Fibroblast of skin of left biceps (primary cell): ENCODE measurements around the gene TUBB6.
A peak's percentile ranks its signal among the peaks of the same experiment; 100 is the strongest.

Experiments
- DNase-seq, 2 experiments: peaks; one replicate each; pipeline ENCODE4 v3.0.0-alpha.2; 2013; ENCODE audit warnings: low read depth in 2 of 2

TUBB6 gene

GRCh38 chr18:12307701-12308385, at the start of gene TUBB6:
TSS of gene TUBB6 (plus strand) at chr18:12308241. CDS start at chr18:12308293, 52 bp downstream.
- peak in 1 of 2 experiments; percentile 75 for DNase-seq

DNA sequence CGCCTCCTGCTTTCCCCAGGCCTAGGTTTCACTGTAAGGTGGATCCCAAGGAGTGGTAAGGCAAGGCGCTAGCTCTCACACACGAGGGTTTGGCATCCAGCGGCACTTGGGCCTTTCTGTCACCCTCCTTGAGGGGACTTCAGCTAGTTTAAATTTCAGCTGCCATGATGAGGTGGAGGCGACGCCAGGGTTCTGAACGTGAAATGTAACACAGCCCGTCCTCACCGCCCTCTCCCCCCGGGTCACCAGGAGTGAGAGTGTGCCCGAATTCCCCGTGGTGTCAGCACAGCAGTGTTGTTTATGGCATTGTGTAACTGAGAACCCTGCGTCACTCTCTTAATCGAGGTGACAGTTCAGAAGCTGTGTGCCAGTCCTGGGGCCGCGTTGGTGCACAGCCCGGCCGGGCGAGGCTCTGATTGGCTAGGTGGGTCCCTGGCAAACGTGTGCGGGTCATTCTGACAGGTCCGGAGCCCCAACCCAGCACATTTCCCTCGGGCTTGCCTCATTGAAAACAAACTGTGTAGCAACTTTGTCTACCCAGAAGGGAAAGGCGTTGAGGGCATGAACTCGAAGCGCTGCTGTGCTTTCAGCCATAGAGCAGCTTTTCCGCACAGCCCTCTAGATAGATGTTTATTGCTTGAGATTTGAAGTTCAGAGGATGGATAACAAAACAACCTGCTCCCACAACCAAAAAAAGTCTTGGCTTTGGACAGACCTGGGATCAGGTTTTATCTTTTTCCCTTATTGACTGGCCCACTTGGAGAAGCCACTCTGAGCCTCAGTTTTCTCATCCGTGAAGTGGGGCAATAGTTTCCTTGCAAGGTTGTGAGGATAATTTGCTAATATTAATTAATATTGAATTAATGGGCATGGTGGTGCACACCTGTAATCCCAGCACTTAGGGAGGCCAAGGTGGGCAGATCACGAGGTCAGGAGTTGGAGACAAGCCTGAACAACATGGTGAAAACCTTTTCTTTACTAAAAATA, 49.0 kb upstream of the TUBB6 start:
- no peak for DNase-seq

DNA sequence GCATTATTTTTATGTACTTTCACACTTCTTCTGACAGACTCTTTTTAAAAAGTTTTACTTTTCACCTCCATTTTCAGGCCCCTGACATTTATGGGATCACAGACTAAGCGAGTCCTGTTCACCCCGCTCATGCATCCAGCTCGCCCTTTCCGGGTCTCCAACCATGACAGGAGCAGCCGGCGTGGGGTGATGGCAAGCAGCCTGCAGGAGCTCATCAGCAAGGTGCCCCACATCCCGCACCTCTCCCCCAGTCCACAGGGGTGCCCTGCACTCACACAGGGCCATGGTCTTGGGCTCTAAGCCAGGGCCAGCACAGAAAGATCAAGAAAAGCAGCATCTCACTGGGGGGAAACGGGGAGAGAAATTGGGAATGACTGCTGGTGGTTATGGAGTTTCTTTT, 45.3 kb upstream of the TUBB6 start:
- DNase-seq, result no peak

GRCh38 chr18:12264864-12265263, 43.2 kb upstream of the TUBB6 start:
- DNase-seq, result no peak

DNA sequence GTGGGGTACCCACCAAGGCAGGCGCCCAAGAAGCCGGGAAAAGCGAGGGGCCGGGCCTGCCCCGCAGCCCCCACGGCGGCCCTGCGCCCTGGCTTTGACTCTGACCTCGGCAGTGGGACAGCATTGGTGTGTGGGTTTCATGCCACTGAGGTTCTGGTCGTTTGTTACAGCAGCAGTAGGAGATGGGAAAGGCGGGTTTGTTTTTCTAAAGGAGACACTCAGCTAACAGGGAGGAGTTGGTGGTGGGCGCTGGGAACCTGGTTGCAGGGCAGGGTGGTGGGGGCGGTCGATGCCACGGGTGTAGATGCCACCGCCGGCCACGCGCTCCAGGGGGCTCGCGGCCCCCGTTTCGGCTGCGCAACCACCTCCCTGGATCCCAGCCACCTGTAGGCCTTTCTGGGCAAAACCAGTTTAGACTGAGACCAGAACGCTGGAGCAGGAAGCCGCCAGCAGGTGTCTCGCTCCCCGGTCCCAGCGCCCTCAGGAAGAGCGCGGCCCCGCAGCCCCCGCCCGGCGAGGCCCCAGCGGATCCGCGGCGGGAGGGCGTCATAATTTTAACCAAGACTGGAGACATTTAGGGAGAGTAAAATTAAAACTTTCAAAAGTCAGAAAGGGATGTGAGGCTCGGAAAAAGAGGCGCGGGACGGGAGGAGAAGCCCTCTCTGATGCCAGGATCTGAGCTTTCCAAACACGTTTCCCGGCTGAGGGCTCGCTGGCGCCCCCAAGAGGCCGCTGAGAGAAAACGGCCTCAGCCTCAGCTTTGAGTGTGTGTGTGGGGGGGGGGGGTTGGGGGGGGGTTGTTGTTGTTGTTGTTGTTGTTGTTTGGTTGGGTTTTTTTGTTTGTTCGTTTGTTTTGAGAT, 36.4 kb upstream of the TUBB6 start:
- peak in 1 of 2 experiments; percentile 48 for DNase-seq

- DNase-seq, result no peak
Observed at GRCh38 chr18:12274793-12275192, 33.2 kb upstream of the TUBB6 start.

DNA sequence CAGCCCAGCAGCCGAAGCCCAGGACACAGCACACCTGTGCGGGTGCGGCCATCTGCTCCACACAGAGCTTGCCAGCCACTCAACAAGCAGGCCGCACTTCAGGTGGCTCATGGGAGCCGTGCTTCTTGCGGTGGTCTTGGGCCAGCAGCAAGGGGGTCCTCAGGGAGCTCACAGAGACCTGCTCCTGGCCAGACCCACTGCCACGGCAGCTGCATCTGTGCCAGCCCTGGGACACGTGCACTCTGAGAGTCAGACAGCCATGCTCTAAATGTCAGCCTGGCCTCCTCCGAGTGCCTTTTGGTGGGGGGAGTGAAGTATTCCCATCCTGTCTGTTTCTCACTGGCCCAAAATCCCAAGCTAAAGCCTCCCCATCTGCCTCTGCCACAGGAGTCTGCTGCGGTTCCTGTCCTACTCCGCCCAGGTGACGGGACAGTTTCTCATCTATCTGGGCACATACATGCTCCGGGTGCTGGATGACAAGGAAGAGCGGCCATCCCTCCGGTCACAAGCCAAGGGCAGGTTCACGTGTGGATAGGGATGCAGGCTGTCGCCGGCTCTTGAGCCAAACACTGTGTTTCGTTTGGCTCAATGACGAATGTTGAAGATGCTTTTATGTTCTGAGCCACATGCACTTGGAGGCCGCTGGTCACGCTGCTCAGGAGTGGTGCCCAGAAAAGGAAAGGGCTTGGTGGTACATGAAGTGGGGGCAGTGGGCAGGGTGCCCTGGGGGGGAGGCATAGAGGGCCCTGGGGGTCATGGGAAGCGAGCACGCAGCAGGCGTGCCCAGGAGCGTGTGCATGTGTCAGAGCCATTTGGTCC, 31.1 kb upstream of the TUBB6 start:
- no peak for DNase-seq

- no peak for DNase-seq
Observed at GRCh38 chr18:12278215-12278671, 29.8 kb upstream of the TUBB6 start.

- peak; percentile 92 to 93 for DNase-seq
Observed at GRCh38 chr18:12278741-12279682, 29.0 kb upstream of the TUBB6 start.

DNA sequence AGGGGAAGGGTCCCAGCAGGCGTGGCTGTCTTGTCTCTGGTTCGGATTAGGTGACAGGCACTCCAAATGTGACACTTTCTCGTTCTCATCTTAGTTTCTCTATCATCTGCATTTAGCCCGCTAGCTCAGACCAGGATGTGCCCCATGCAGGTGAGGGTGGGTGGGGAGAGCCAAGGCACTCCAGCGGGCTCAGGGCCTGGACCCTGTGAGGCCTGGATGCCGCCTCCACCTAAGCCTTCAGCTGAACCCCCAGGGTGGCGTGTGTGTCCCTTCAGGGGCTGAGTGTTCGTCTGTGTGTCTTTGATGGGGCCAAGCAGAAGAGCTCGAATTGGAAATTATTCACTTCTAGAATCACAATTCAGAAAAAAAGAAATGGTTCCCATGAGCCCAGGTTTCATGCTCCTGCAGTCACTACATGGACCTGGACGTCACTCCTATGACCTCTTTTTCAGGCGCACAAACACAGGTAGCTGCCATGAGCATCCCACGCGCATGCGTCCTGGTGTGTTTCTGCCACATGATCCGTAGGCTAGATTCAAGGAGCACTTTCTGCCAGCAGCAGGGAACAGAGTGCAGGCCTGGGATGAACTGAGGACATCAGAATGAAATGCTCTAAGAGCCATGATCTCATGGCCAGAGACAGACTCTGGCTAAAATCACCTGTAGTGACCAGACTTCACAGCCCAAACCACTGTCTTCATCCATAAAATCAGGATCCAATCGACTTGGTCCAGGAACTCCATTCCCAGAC, 28.1 kb upstream of the TUBB6 start:
- DNase-seq, result no peak

- no peak for DNase-seq
Observed at GRCh38 chr18:12281861-12282260, 26.2 kb upstream of the TUBB6 start.

GRCh38 chr18:12282442-12283039, 25.5 kb upstream of the TUBB6 start:
- DNase-seq, result peak; percentile 59 to 64

GRCh38 chr18:12283256-12283655, 24.8 kb upstream of the TUBB6 start:
- DNase-seq, result no peak

DNA sequence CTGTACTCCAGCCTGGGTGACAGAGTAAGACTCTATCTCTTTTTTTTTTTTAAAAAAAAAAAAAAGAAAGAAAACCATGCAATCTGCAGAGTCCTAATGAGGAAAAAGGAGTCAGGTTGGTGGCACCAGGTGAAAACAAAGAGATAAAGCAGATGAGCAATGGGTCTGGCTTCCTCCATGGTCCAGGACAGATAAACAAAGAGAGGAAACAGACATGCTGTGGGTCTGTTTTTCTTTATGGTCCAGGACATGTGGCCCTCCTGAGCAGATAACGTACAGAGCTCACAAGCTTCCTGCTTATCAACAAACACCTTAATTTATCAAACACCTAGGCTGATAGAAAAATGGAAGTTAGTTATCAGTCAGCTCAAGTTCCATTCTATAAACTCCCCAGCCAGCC, 24.4 kb upstream of the TUBB6 start:
- no peak for DNase-seq

DNA sequence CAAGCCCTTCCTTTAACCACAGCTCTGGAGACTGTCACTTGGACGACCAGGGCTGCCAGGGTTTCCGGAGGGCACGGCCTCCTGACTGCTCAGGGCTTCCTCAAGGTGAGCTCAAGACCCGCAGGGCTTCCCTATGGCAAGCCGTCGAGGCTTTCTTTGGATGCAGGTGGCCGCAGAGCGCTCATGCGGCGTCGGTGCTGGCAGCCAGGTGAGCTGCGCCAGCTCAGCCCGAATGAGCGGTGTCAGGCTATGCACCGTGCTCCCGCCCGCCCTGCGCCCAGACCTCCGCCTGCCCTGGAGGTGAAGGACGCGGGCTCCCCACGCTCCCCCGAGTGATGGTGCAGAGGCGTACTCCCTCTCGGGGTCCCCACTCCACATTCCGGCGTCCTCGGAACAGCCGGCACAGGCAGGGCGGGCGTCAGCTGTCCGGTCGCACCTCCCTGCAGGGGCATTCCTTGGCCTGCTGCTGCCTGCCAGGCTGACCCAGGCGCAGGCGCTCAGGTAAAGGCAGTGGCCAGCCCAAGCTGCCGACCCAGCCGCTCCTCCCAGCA, 20.8 kb upstream of the TUBB6 start:
- no peak for DNase-seq

- no peak for DNase-seq
Observed at GRCh38 chr18:12287684-12288402, 20.2 kb upstream of the TUBB6 start.

DNA sequence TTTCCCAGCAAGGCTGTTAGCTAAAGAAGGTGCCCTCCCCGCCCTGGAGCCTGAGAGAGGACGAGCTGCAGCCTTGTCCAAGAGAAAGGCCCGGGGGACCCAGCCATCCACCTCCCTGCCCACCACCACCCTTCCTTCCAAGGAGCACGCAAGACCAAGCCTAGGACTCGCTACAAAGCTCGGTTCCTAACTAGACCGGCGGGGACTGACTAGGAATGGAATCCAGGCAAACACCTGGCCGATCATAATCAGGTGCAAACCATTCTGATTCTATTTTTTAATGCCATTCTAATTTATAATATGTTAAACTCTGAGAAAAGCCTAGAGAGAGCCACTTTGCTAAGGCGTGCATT, 19.7 kb upstream of the TUBB6 start:
- no peak for DNase-seq

- DNase-seq, result no peak
Observed at GRCh38 chr18:12290086-12290485, 18.0 kb upstream of the TUBB6 start.
